Left ventricle myocardium superior (tissue), 1 donor: Measurements from ENCODE around the gene DOCK9. TPM values are rescaled to one million over a fixed set of nuclear protein-coding genes. Genes with fewer than 3 reads are reported as not detected.

ENCODE experiments used
- ATAC-seq: fragments of 200-7000 bp; cut with Tn5 transposase; one replicate; pipeline ENCODE4 v1.9.1; 2020; ENCODE audit warnings: mild to moderate bottlenecking, moderate library complexity
- DNase-seq: peaks from one replicate; pipeline ENCODE4 v3.0.0-alpha.2; 2020
- intact Hi-C: fragments of 100-400 bp; cut with micrococcal nuclease; formaldehyde crosslinking; loops from one replicate; pipeline ENCODE4 v1.11.0; 2022
- long read RNA-seq: library from polyadenylated mRNA; unstranded; transcript quantifications from one replicate; pipeline ENCODE4 v2.0.0, GENCODE V29; 2021
- total RNA-seq: library from RNA; stranded (reverse); fragmentation: NEBNext Ultra II Directional; extraction: Animal tissue kit (Norgen Biotek cat#: 25700); gene quantifications from one replicate; pipeline ENCODE4 v1.2.1, GENCODE V29; 2021
- donor health status: DM: no; HTN: yes; CAD: no; lungs with severe emphysema.

DOCK9 gene
- 39.6 TPM for total RNA-seq
- long read RNA-seq, full-length matches to known transcripts, result 3 of 11 reads
- long read RNA-seq, partial matches to known transcripts, result 6 of 11 reads
- long read RNA-seq, other reads (novel, unspliced or antisense), result 2 of 11 reads

GRCh38 chr13:98977568-98978265 is at the start of gene DOCK9:
Gene DOCK9, minus strand, starts transcription at chr13:98978064. Its CDS starts 155 bp downstream, at chr13:98977909.
- DNase-seq (peak; percentile 82), ATAC-seq (peak; percentile 94)
- intact Hi-C loops, result no loop called here

- ATAC-seq, result no peak
- intact Hi-C loops, result no loop called here
Observed at GRCh38 chr13:99027260-99027659, 49.4 kb upstream of the DOCK9 start.

GRCh38 chr13:99022941-99023340 is 45.1 kb upstream of the DOCK9 start:
- no peak for DNase-seq
- no peak for ATAC-seq
- intact Hi-C loops, result no loop called here

More at GRCh38 chr13:99027260-99027659, 49.4 kb upstream of the DOCK9 start:
- no peak for DNase-seq

GRCh38 chr13:99018418-99019180 is 40.7 kb upstream of the DOCK9 start:
- DNase-seq (no peak), ATAC-seq (no peak)
- intact Hi-C loops, result no loop called here

- intact Hi-C loops, result no loop called here
- no peak for DNase-seq
- no peak for ATAC-seq
Observed at GRCh38 chr13:99015606-99016490, 38.0 kb upstream of the DOCK9 start.

GRCh38 chr13:99014522-99014921 is 36.7 kb upstream of the DOCK9 start:
- intact Hi-C loops, result no loop called here

GRCh38 chr13:99013951-99014350 is 36.1 kb upstream of the DOCK9 start:
- ATAC-seq, result no peak
- DNase-seq, result no peak
- intact Hi-C loops, result no loop called here

More at GRCh38 chr13:99014522-99014921, 36.7 kb upstream of the DOCK9 start:
- ATAC-seq (no peak), DNase-seq (no peak)

- intact Hi-C loops, result no loop called here
- ATAC-seq (no peak), DNase-seq (no peak)
Observed at GRCh38 chr13:99012539-99012938, 34.7 kb upstream of the DOCK9 start.

- intact Hi-C loops, result no loop called here
- ATAC-seq, result no peak
Observed at GRCh38 chr13:99009987-99010551, 32.2 kb upstream of the DOCK9 start.

GRCh38 chr13:99008577-99008976 is 30.7 kb upstream of the DOCK9 start:
- ATAC-seq (peak; percentile 38), DNase-seq (no peak)

More at GRCh38 chr13:99009987-99010551, 32.2 kb upstream of the DOCK9 start:
- DNase-seq, result no peak

GRCh38 chr13:99007414-99007986 is 29.6 kb upstream of the DOCK9 start:
- intact Hi-C loops, result no loop called here
- ATAC-seq (no peak), DNase-seq (no peak)

More at GRCh38 chr13:99008577-99008976, 30.7 kb upstream of the DOCK9 start:
- intact Hi-C loops, result no loop called here

- intact Hi-C loops, result no loop called here
- DNase-seq, result no peak
- no peak for ATAC-seq
Observed at GRCh38 chr13:99005609-99006008, 27.7 kb upstream of the DOCK9 start.

GRCh38 chr13:99004978-99005377 is 27.1 kb upstream of the DOCK9 start:
- intact Hi-C loops, result no loop called here
- ATAC-seq, result no peak
- no peak for DNase-seq

GRCh38 chr13:99003851-99004471 is 26.1 kb upstream of the DOCK9 start:
- ATAC-seq (no peak), DNase-seq (no peak)
- intact Hi-C loops, result no loop called here

- no peak for DNase-seq
- no peak for ATAC-seq
- intact Hi-C loops, result no loop called here
Observed at GRCh38 chr13:99003186-99003585, 25.3 kb upstream of the DOCK9 start.

GRCh38 chr13:99002172-99002710 is 24.4 kb upstream of the DOCK9 start:
- no peak for DNase-seq
- intact Hi-C loops, result no loop called here
- ATAC-seq, result no peak

GRCh38 chr13:99000137-99000536 is 22.3 kb upstream of the DOCK9 start:
- intact Hi-C loops, result no loop called here
- DNase-seq, result no peak
- no peak for ATAC-seq

GRCh38 chr13:98999639-98999952 is 21.7 kb upstream of the DOCK9 start:
- intact Hi-C loops, result no loop called here
- DNase-seq, result no peak
- ATAC-seq, result peak; percentile 55
